ENCODE data around the gene LTBP1.

DNA sequence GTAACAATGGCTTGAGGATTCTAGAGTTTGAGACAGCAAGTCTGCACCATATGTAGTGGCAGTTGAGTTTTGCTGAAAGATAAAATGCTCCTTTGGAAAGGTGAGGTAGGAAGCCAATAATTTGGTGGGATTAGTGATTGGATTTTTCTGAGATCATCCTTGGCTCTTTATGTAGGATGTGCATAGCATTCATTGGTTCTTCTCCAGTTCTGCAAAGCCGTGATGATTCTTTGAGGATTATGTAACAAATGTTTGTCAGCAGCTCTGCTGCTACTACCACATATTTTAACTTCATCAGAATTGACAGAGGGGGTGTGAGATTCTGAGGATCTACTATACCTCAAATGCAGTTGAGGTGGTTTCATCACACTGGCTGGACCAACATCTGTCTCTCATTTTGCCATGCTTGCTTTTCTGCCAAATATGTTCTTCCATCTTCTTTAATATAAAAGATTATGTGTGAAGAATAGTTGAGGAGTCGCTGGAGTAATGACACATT is 340.8 kb downstream of the LTBP1 start:
- TF ChIP-seq CTCF (conservative IDR thresholded peaks at IDR 0.05; ENCODE audit: low read depth, low read length) (no peak), EZH2 (IDR thresholded peaks at IDR 0.05; ENCODE audit: borderline replicate concordance, low read depth, low read length, poor library complexity, severe bottlenecking) (no peak)
